Keratinocyte (primary cell): ENCODE data around the gene KLHL3. TPM values are rescaled to one million over a fixed set of nuclear protein-coding genes. Genes with fewer than 3 reads are reported as not detected.

Experiments
- DNase-seq: peaks from one replicate; pipeline ENCODE4 v3.0.0-alpha.2; 2011; ENCODE audit warnings: low read depth, missing footprints, low spot score
- FAIRE-seq: peaks from 2 replicates; lab custom pipeline; 2011; peaks lifted over from hg19 to GRCh38; lab: Jason Lieb, UNC
- H2AFZ ChIP-seq: 2 replicates; pipeline ENCODE4 v1.6.0; 2012; ENCODE audit warnings: low read length, control low read depth, inconsistent platforms; ENCODE audit not compliant: control insufficient read depth
- H3K27ac ChIP-seq: 2 replicates; pipeline ENCODE4 v1.5.1; 2011; ENCODE audit warnings: low read length; ENCODE audit not compliant: control insufficient read depth, insufficient read depth
- H3K27me3 ChIP-seq: 3 replicates; pipeline ENCODE4 v1.6.0; 2011; ENCODE audit warnings: low read length; ENCODE audit not compliant: control insufficient read depth, insufficient read depth; ENCODE audit errors: extremely low read depth
- H3K36me3 ChIP-seq, 2 experiments: 2 replicates in 1 of 2; 3 replicates in 1 of 2; pipeline ENCODE4 v1.5.1; 2011; ENCODE audit warnings: low read length in 2 of 2, mild to moderate bottlenecking in 1 of 2; ENCODE audit not compliant: control insufficient read depth in 2 of 2, insufficient read depth in 2 of 2; ENCODE audit errors: extremely low read depth in 1 of 2
- H3K4me1 ChIP-seq: 3 replicates; pipeline ENCODE4 v1.5.1; 2011; ENCODE audit warnings: low read length; ENCODE audit not compliant: control insufficient read depth, insufficient read depth; ENCODE audit errors: extremely low read depth
- H3K4me2 ChIP-seq: 3 replicates; pipeline ENCODE4 v1.6.0; 2011; ENCODE audit warnings: low read depth, low read length; ENCODE audit not compliant: control insufficient read depth, insufficient read depth; ENCODE audit errors: extremely low read depth
- H3K4me3 ChIP-seq, 3 experiments: fragments of 200-600 bp in 1 of 3; sonication (generic) in 1 of 3; 2 replicates in 2 of 3; 3 replicates in 1 of 3; pipeline ENCODE4 v1.5.1; 2011 to 2016; ENCODE audit warnings: low read length in 3 of 3, mild to moderate bottlenecking in 3 of 3, control low read depth in 2 of 3, inconsistent platforms in 1 of 3, low read depth in 1 of 3, mixed read lengths in 1 of 3, mixed run types in 1 of 3, moderate library complexity in 1 of 3; ENCODE audit not compliant: control insufficient read depth in 2 of 3, insufficient read depth in 2 of 3; ENCODE audit errors: extremely low read depth in 1 of 3
- H3K79me2 ChIP-seq: 2 replicates; pipeline ENCODE4 v1.6.0; 2012; ENCODE audit warnings: low read length; ENCODE audit not compliant: control insufficient read depth, insufficient read depth
- H3K9ac ChIP-seq: 3 replicates; pipeline ENCODE4 v1.6.0; 2011; ENCODE audit warnings: low read length; ENCODE audit not compliant: control insufficient read depth, insufficient read depth; ENCODE audit errors: extremely low read depth
- H3K9me1 ChIP-seq: 3 replicates; pipeline ENCODE4 v1.6.0; 2011; ENCODE audit warnings: low read length; ENCODE audit not compliant: control insufficient read depth, insufficient read depth; ENCODE audit errors: extremely low read depth
- H3K9me3 ChIP-seq: 2 replicates; pipeline ENCODE4 v1.5.1; 2012; ENCODE audit warnings: low read depth, low read length; ENCODE audit not compliant: control insufficient read depth
- H4K20me1 ChIP-seq: 3 replicates; pipeline ENCODE4 v1.6.0; 2011; ENCODE audit warnings: low read length; ENCODE audit not compliant: control insufficient read depth, insufficient read depth; ENCODE audit errors: extremely low read depth
- CTCF ChIP-seq, 3 experiments: IDR thresholded peaks in 1 of 3; conservative IDR thresholded peaks in 1 of 3; optimal IDR thresholded peaks in 1 of 3; 2 replicates in 2 of 3; 3 replicates in 1 of 3; pipeline versions ENCODE3 to v1.5.1; 2011; ENCODE audit warnings: low read length in 3 of 3, mild to moderate bottlenecking in 3 of 3, moderate library complexity in 2 of 3, control low read depth in 1 of 3, inconsistent platforms in 1 of 3; ENCODE audit not compliant: insufficient read depth in 2 of 3; ENCODE audit errors: extremely low read depth in 1 of 3
- EZH2 ChIP-seq: IDR thresholded peaks from one replicate; pipeline ENCODE4 v1.6.1; 2012; ENCODE audit warnings: inconsistent platforms, mild to moderate bottlenecking, low read length, moderate library complexity
- dilution Hi-C: fragments of 300-500 bp; cut with MboI; formaldehyde crosslinking; loops from one replicate; pipeline ENCODE4 v1.7.0; 2020; ENCODE audit warnings: low sequenced_read_pairs; ENCODE audit not compliant: extremely low pct_ligation_motif_present
- polyA plus RNA-seq, 5 experiments: library from polyadenylated mRNA; depleted of rRNA in 3 of 5; stranded (reverse) in 3 of 5; stranded (forward) in 1 of 5; unstranded in 1 of 5; fragments of >200 nt; gene quantifications; 1 replicate in 1 of 5; 2 replicates in 3 of 5; 3 replicates in 1 of 5; pipeline versions ENCODE4 v1.2.1 to v1.2.3, GENCODE V29; 2011 to 2012; ENCODE audit warnings: missing spikeins in 2 of 5, low read depth in 1 of 5, low replicate concordance in 1 of 5

KLHL3 gene
- polyA plus RNA-seq, 1 donor (not counting 4 experiments of a cell fraction or from before 2014, with no cell fraction given), result 2.5 TPM

GRCh38 chr5:137589185-137589584, 146.7 kb downstream of the KLHL3 start:
- Histone ChIP-seq H3K79me2 (no peaks in the 10 kb centered on the region), H3K4me2 (no peak overlapping the region), H3K4me3 (no peak overlapping the region), H3K27ac (no peak overlapping the region), H4K20me1 (no peaks in the 10 kb centered on the region), H3K9ac (no peak overlapping the region), H3K9me3 (no peaks in the 10 kb centered on the region), H3K36me3 (no peaks in the 10 kb centered on the region), H3K4me1 (no peaks in the 10 kb centered on the region), H3K27me3 (no peaks in the 10 kb centered on the region), H2AFZ (no peak overlapping the region), H3K9me1 (no peaks in the 10 kb centered on the region)
- dilution Hi-C loops, result no loop called here
- FAIRE-seq (no peak), DNase-seq (no peak)
- TF ChIP-seq CTCF (optimal IDR thresholded peaks at IDR 0.05 in 1 of 3, IDR thresholded peaks at IDR 0.05 in 1 of 3, conservative IDR thresholded peaks at IDR 0.05 in 1 of 3; ENCODE audit: extremely low read depth in 1 of 3, insufficient read depth in 2 of 3, low read length in 3 of 3) (no peak), EZH2 (no peak)

- no peak overlapping the region for H3K4me2 ChIP-seq
- no peak for FAIRE-seq
- TF ChIP-seq CTCF (optimal IDR thresholded peaks at IDR 0.05 in 1 of 3, IDR thresholded peaks at IDR 0.05 in 1 of 3, conservative IDR thresholded peaks at IDR 0.05 in 1 of 3; ENCODE audit: extremely low read depth in 1 of 3, insufficient read depth in 2 of 3, low read length in 3 of 3) (no peak), EZH2 (no peak)
- dilution Hi-C loops, result no loop called here
- no peak overlapping the region for H3K9ac ChIP-seq
- no peak overlapping the region for H3K4me3 ChIP-seq
- no peaks in the 10 kb centered on the region for H3K9me3 ChIP-seq
- no peaks in the 10 kb centered on the region for H3K27me3 ChIP-seq
- no peaks in the 10 kb centered on the region for H3K4me1 ChIP-seq
- no peak for DNase-seq
- no peak overlapping the region for H2AFZ ChIP-seq
- no peaks in the 10 kb centered on the region for H4K20me1 ChIP-seq
- no peaks in the 10 kb centered on the region for H3K9me1 ChIP-seq
- H3K36me3 ChIP-seq, result no peaks in the 10 kb centered on the region
- H3K27ac ChIP-seq, result no peak overlapping the region
- H3K79me2 ChIP-seq, result no peaks in the 10 kb centered on the region
Measured at GRCh38 chr5:137587919-137588318, 148.0 kb downstream of the KLHL3 start.
